Progenitor cell of endocrine pancreas (in vitro differentiated cells): ENCODE measurements around the gene OR1L6. TPM values are rescaled to one million over a fixed set of nuclear protein-coding genes. Genes with fewer than 3 reads are reported as not detected.

Source experiments
- DNase-seq: peaks from one replicate; pipeline ENCODE4 v3.0.0; 2021; ENCODE audit warnings: low spot score; ENCODE audit not compliant: unreplicated experiment
- H3K27ac Mint-ChIP-seq: 2 replicates; pipeline ENCODE4 v1.8.0; 2021; ENCODE audit warnings: mild to moderate bottlenecking, moderate library complexity, mixed read lengths
- H3K27me3 Mint-ChIP-seq: 2 replicates; pipeline ENCODE4 v1.8.0; 2021; ENCODE audit warnings: mixed read lengths
- H3K36me3 Mint-ChIP-seq: 2 replicates; pipeline ENCODE4 v1.8.0; 2022; ENCODE audit warnings: mixed read lengths; ENCODE audit not compliant: insufficient read depth
- H3K4me1 Mint-ChIP-seq: 2 replicates; pipeline ENCODE4 v1.8.0; 2021; ENCODE audit warnings: low read depth, mixed read lengths
- H3K4me3 Mint-ChIP-seq: 2 replicates; pipeline ENCODE4 v1.8.0; 2021; ENCODE audit warnings: low read depth, mild to moderate bottlenecking, moderate library complexity, mixed read lengths
- H3K9me3 Mint-ChIP-seq: 2 replicates; pipeline ENCODE4 v1.8.0; 2021; ENCODE audit warnings: low read depth, mixed read lengths
- total RNA-seq: library from RNA; stranded (reverse); gene quantifications from 2 replicates; pipeline ENCODE4 v1.2.1, GENCODE V29; 2021
- TF ChIP-seq, protein P1 (sequence below): fragments of 200-600 bp; sonication (generic); IDR thresholded peaks from one replicate; pipeline ENCODE4 v1.5.0; 2021; ENCODE audit warnings: antibody characterized with exemption, mild to moderate bottlenecking; ENCODE audit not compliant: unreplicated experiment

The OR1L6 gene
- total RNA-seq, 1 donor from 2014 or later: not detected

DNA sequence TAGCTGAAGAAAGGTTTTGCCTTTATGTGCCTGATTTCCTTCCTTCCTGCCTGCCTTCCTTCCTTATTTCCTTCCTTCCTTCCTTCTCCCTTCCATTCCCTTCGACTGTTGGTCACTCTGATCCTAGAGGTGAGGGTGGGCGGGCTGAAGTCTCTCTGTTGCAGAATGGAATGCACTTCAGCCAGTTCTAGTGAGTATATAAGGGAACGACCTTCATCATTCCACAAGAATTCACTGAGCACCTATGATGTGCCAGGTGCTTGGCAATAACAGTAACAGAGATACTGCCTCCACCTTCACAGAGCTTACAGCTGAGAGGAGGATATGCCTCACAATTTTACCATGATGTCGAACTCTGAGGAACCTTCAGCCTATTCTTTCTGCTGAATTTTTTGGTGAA, 37.9 kb downstream of the OR1L6 start:
- DNase-seq: no peak
- TF ChIP-seq, protein P1, sequence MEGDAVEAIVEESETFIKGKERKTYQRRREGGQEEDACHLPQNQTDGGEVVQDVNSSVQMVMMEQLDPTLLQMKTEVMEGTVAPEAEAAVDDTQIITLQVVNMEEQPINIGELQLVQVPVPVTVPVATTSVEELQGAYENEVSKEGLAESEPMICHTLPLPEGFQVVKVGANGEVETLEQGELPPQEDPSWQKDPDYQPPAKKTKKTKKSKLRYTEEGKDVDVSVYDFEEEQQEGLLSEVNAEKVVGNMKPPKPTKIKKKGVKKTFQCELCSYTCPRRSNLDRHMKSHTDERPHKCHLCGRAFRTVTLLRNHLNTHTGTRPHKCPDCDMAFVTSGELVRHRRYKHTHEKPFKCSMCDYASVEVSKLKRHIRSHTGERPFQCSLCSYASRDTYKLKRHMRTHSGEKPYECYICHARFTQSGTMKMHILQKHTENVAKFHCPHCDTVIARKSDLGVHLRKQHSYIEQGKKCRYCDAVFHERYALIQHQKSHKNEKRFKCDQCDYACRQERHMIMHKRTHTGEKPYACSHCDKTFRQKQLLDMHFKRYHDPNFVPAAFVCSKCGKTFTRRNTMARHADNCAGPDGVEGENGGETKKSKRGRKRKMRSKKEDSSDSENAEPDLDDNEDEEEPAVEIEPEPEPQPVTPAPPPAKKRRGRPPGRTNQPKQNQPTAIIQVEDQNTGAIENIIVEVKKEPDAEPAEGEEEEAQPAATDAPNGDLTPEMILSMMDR: no peak
- Mint-ChIP-seq H3K4me1 (peaks cover 2% of the 10 kb centered on the region), H3K27me3 (no peaks in the 10 kb centered on the region), H3K27ac (no peak overlapping the region), H3K4me3 (no peak overlapping the region), H3K36me3 (no peaks in the 10 kb centered on the region), H3K9me3 (peaks cover 15% of the 10 kb centered on the region)

DNA sequence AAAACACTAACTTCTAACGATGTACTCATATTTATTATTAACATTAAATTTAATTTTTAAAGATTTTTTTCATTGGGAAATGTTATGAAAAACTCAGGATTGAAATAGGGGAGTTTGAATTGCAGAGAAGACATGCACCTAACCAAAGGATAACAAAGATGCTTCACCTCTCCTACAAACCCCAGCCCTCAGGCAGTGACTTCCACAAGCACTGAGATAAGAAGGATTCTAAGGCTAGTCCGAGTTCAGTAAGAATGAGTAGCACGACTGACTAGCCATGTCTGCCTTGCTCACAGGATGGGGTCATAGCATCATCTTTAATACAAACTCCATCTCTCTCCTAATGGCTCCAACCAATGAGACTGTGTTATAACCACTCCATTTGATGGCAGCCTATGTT, 39.6 kb downstream of the OR1L6 start:
- TF ChIP-seq, protein P1: no peak
- no peak for DNase-seq
- Mint-ChIP-seq H3K9me3 (peaks cover 15% of the 10 kb centered on the region), H3K27me3 (no peaks in the 10 kb centered on the region), H3K27ac (no peak overlapping the region), H3K36me3 (no peaks in the 10 kb centered on the region), H3K4me3 (no peak overlapping the region), H3K4me1 (peaks cover 2% of the 10 kb centered on the region)

DNA sequence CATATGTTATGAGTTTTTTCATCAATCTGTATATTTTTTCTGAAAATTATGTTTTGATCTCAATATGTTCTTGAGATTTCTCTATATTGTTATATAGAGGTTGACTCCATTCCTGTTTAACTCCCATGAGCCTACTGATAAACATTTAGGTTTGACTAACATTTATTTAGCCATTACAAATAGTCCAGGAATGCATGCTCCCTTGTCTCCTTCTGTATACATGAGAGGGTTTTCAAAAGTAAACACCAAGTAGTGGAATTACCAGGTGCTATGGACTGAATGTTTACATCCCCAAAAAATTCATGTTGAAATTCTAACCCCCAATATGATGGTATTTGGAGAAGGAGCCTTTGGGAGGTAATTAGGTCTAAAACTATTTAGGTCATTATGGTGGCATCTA, 43.2 kb downstream of the OR1L6 start:
- DNase-seq: no peak
- peaks cover 15% of the 10 kb centered on the region for H3K9me3 Mint-ChIP-seq
- no peaks in the 10 kb centered on the region for H3K27me3 Mint-ChIP-seq
- no peak overlapping the region for H3K27ac Mint-ChIP-seq
- peaks cover 2% of the 10 kb centered on the region for H3K4me1 Mint-ChIP-seq
- TF ChIP-seq, protein P1: no peak
- no peak overlapping the region for H3K4me3 Mint-ChIP-seq
- H3K36me3 Mint-ChIP-seq: no peaks in the 10 kb centered on the region

DNA sequence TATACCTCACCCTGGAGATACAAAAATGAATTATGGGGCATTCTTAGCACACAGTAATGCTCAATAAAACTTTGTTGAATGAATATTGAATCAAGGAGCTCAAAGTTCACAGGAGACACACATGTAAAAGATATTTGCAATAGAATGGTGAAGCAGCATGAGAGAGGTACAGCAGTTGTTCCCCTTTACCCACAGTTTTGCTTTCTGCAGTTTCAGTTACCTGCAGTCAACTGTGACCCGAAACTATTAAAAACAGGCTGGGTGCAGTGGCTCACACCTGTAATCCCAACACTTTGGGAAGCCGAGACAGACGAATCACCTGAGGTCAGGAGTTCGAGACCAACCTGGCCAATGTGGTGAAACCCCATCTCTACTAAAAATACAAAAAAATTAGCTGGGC, 44.2 kb downstream of the OR1L6 start:
- Mint-ChIP-seq H3K36me3 (no peaks in the 10 kb centered on the region), H3K4me1 (peaks cover 2% of the 10 kb centered on the region), H3K9me3 (peaks cover 17% of the 10 kb centered on the region), H3K27me3 (no peaks in the 10 kb centered on the region), H3K27ac (no peak overlapping the region), H3K4me3 (no peak overlapping the region)
- TF ChIP-seq, protein P1: no peak
- DNase-seq: no peak

DNA sequence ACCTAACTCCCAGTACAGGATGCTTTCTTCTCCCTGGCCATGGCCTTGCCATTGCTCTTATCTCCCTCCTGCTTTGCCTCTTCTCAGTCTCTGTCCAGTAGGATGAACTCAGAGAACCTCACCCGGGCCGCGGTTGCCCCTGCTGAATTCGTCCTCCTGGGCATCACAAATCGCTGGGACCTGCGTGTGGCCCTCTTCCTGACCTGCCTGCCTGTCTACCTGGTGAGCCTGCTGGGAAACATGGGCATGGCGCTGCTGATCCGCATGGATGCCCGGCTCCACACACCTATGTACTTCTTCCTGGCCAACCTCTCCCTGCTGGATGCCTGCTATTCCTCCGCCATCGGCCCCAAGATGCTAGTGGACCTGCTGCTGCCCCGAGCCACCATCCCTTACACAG, 46.7 kb downstream of the OR1L6 start, which contains the start of gene OR5C1:
TSS of gene OR5C1 (plus strand) at position 103 of the 400 bp plus-strand sequence. CDS start at position 103, 0 bp downstream.
- Mint-ChIP-seq H3K4me3 (no peak within 1 kb of the TSS), H3K4me1 (peaks cover 2% of the 10 kb centered on the region), H3K27me3 (no peaks in the 10 kb centered on the region), H3K27ac (no peak within 1 kb of the TSS), H3K9me3 (peaks cover 15% of the 10 kb centered on the region), H3K36me3 (no peaks in the 10 kb centered on the region)
- TF ChIP-seq, protein P1: no peak
- no peak for DNase-seq
